ENCODE results near the gene AVEN.
"Not testable (repeated sequence)": the region's sequence is repeated elsewhere in the genome, so short reads cannot be mapped to it uniquely, and the experiment has no call there.

The AVEN gene, protein sequence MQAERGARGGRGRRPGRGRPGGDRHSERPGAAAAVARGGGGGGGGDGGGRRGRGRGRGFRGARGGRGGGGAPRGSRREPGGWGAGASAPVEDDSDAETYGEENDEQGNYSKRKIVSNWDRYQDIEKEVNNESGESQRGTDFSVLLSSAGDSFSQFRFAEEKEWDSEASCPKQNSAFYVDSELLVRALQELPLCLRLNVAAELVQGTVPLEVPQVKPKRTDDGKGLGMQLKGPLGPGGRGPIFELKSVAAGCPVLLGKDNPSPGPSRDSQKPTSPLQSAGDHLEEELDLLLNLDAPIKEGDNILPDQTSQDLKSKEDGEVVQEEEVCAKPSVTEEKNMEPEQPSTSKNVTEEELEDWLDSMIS

DNA sequence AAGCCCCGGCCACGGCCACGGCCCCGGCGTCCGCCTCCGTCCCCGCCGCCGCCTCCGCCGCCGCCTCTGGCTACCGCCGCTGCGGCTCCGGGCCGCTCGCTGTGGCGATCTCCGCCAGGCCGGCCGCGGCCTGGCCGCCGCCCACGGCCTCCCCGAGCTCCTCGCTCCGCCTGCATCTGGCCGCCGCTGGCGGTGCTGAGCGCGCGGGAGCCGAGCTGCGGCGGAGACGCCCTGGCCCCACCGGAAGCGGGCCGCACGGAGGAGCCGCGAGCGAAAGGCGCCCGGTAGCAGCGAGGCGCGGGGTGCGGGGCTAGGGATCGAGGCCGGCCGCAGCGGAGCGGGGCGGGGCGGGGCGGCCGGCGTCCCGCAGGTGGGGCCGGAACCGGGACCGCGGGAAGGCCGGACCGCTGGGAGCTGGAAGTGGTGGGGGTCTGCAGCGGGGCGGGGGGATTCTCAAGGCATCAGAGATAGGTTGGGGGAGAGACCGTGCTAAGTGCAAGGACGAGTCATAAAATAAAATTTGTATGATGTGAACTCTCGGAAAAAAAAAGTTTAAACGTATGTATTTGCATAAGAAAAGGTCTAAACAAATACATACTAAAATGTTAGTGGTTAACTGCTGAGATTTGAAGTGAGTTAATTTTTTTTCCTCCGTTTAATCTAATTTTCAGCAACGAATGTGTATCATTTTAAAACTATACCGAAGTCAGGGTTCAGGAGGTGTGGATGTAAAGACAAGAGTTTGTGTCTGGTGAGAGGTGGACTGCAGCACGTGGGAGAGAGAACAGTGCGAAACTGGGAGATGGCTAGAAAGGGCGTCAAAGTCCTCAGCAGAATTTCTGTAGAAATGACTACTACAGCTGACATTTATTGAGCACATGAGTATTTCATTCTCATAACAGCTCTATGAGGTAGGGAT, at the start of gene AVEN:
TSS of gene AVEN (minus strand) at position 334 of the 919 bp plus-strand sequence. CDS start at position 176, 158 bp downstream.
- DNase-seq (ENCODE audit: low read depth in 2 of 2): peak; percentile 3 to 22

DNA sequence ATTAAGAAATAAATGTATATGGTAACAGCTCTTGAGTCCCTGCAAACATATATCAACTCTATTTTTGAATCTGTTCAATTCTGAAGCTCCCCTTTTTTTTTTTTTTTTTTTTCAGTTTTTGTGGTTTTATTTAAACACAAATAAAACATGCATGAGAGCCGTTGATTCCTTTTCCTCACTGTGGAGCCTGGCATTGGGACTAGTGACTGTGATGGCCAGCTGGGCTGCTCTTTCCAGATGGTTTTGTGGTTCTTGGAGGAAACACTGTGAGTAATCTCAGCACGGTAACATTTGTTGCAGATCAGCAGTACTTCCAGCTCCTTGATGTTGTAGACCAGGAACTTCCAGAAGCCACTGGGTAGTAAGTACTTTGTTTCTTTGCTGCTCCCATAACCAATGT, 46.7 kb upstream of the AVEN start:
- no peak for DNase-seq (ENCODE audit: low read depth in 2 of 2)

DNA sequence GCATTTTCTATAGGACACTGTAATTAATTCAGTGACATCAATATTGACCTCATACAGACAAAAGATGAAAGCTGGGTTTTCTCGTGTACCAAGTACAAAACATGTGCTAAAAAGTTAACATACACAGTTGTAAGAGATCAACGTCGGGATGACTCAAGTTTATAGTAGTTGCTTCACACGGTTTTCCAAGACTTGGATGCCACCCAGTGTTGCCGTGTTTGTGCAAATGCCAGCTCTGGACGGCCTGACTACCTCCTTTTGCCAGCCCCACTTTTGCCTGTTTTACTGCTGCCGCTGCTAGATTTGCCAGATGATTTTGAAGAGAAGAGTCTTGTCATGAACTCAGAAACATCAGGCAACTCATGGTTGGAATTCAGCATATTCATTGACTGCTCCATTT, 45.1 kb upstream of the AVEN start:
- DNase-seq (ENCODE audit: low read depth in 2 of 2): no peak

DNA sequence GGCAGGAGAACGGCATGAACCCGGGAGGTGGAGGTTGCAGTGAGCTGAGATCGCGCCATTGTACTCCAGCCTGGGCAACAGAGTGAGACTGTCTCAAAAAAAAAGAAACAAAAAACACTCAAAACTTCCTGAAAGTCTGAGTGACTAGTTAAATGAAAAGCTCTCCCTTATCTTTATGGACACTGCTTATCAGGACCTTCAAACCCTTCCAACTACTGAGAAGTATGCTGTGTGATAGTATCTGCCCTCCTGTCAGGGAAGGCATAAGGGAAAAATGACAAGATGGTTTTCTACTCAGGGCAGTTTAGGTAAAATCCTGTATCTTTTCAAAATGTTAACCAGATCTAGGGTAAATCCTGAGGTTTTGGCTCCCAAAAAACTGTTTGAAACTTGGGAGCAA, 40.9 kb upstream of the AVEN start:
- no peak for DNase-seq (ENCODE audit: low read depth in 2 of 2)

DNA sequence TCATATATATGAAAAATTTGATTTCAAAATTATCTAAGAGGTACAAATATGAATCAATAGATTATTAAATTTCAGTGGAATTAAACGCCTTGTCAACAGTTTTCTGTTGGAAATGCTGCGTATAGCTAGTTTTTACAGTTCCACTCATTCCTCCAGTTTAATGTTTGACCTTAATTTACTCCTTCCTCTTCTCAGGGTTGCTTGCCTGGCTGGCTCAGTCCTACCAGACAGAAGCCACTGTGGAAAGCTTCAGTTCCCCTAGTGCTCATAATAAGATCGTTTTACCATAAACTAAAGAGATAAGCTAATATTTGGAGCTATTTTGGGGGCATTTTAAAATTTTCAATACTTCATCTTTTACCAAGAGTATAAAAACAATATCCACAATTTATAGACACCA, 39.9 kb upstream of the AVEN start:
- no peak for DNase-seq (ENCODE audit: low read depth in 2 of 2)

DNA sequence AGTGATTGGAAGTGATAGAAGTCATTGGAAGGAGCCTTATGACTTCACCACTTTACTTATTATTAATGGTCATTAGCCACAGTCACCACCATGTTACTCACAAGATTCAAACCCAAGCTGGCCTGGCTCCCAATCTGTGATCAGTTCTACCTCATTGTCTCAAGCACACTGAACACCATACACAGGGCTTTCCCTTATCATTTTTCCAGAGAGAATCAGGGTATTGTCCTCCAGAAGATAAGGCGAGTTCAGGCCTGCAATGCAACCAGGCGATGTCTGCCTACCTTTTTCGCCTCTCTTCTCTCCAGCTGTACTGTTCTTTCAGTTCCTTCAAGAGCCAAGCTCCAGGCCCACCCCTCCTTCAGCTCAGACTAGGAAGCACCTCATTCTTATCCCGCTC, 37.8 kb upstream of the AVEN start:
- DNase-seq (ENCODE audit: low read depth in 2 of 2): no peak

DNA sequence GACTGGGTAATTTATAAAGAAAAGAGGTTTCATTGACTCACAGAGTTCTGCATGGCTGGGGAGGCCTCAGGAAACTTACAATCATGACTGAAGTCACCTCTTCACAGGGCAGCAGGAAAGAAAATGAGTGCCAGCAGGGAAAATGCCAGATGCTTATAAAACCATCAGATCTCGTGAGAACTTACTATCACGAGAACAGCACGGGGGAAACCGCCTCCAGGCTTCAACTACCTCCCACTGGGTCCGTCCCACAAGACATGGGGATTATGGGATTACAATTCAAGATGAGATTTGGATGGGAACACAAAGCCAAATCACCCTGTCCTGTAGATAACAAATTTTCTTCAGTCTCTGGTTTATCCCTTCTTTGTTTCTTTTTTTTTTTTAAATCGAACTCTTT, 31.0 kb upstream of the AVEN start:
- no peak for DNase-seq (ENCODE audit: low read depth in 2 of 2)

DNA sequence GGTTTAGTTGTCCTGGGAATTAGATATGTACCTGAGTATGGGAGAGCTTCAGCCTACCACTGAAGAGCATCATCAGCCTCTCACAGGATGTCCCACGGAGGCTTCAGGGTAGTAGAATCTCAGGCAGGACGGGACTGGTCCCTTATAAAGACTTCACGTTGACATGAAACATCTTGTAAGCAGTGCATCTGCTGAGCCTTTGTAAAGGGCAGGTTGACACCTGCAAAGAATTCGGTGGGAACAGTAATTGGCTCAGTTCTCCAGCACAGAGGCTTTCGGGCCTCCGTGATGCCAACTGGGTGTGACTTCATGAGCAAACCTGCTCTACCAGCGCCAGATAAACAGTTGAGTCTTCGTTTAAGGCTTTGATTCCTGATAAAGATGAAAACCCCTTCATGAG, 26.9 kb upstream of the AVEN start:
- DNase-seq (ENCODE audit: low read depth in 2 of 2): no peak

DNA sequence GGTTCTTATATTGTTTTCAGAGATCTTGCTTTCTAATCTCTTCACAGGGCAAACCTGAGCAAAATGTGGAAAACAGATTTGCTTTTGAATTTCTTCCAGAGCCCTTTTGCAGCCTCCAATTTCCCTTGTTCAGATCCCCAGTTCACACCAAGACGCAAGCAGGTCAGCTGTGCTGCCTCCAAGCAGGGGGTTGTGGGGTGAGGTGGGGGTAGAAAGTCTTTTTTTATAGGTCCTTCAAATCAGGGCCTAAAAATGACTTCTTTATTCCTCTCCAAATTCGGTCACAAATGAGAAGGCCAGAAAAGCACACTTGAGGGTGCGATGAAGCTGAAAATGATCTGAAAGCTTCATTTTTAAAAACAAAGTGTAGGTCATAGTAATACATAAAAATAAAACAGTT, 26.3 kb upstream of the AVEN start:
- no peak for DNase-seq (ENCODE audit: low read depth in 2 of 2)

DNA sequence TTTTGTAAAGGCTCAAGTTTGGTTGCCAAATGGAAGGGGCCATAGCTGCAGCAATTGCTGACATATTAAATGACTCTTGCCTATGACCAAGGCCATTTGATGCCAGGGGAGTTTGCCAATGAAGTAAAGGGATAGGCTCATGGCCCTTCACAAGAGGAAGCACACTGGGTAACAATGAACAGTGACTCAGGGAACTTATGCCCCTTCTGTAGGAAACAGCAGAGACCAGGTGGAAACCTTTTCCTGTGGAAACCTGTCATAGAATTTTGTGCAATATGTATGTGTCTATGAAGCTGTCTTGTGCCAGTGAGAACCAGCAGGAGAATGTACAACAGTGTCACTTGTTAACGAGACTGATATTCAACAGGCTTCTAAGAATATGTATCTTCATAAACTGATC, 25.4 kb upstream of the AVEN start:
- no peak for DNase-seq (ENCODE audit: low read depth in 2 of 2)

DNA sequence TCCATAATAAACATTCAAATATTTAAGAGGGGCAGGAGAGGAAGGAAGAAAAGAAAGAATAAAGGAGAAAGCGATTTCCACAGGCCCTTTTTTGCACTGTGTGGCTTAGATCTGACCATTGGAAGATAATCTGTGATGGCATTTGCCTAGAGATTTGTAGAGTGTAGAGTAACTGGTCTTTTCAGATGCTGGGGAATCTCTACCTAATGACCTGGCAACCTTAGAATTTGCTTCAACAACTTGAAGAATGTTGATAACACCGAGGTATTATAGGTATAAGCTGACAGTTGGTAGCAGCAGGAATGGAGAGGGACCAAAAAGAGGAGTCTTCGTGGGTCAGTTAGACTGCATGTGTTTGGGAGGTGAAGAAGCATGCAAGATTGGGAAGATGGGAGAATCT, 20.9 kb upstream of the AVEN start:
- DNase-seq (ENCODE audit: low read depth in 2 of 2): no peak

DNA sequence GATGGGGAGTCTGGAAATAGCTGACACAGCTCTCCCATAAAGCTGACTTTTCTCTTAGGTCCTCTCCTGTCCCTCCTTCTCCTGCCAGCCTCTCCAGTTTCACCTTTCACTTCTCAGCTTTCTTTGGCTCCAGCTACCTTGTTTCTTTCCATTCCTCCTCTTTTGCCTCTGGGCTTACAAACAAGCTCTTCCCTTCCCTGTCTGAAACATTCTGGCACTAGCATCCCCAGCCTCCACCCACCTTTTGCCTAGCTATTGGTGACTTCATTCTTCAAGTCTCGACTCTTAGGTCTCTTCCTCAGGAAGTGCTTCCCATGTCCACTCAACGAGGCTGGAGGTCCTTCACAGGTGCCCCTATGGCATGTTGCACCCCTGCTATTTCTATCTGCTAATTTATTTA, 20.5 kb upstream of the AVEN start:
- no peak for DNase-seq (ENCODE audit: low read depth in 2 of 2)

DNA sequence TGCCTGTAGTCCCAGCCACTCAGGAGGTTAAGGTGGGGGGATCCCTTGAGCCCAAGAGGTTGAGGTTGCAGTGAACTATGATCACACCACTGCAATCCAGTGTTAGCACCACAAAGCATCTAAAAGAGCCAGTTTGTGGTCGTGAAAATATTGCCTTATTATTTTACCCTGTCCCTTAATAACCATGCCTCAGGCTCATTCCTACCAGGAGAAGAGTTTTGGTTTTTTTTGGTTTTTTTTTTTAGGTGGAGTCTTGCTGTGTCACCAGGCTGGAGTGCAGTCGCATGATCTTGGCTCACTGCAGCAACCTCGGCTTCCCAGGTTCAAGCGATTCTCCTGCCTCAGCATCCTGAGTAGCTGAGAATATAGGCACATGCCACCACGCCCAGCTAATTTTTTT, 17.9 kb upstream of the AVEN start:
- no peak for DNase-seq (ENCODE audit: low read depth in 2 of 2)

DNA sequence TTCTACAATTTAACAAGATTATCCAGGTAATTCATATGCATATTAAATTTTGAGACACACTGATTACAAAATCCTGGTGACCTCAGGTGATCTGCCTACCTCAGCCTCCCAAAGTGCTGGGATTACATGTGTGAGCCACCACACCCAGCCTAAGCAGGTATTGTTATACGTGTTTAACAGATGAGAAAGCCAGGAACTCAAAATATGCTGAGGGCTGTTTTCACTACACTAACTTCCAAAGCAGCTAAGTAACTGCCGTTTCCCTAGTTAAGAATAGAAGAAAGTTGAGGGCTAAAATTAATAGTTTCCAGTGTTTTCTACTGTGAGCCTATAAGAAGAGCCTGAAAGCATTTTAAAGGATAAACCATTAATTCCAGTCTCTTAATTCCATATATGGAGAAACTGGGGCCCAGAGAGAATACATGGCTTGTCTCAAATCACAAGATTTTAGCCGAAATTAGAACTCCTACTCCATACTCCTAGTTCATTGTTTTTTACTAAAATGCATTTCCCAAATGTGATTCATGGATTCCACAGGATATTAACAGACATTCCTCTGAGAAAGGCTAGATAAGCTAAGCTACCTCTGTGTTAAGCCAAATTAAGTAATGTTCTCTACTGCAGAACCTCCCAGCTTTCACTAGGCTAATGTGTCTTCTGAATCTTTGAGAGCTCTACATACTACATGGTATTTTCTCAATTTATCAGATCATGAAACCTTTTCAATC, 17.0 kb upstream of the AVEN start:
- DNase-seq (ENCODE audit: low read depth in 2 of 2): no peak

DNA sequence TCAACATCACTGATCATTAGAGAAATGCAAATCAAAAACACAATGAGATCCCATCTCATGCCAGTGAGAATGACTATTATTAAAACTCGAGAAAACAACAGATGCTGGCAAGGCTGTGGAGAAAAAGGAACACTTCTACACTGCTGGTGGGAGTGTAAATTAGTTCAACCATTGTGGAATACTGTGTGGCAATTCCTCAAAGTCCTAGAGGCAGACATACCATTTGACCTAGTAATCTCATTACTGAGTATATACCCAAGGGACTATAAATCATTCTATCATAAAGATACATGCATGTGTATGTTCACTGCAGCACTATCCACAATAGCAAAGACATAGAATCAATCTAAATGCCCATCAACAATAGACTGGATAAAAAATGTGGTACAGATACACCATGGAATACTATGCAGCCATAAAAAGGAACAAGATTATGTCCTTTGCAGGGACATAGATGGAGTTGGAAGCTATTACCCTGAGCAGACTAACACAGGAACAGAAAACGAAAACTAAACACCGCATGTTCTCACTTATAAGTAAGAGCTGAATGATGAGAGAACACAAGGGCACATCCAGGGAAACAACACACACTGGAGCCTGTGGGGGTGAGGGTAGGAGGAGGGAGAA, 15.2 kb upstream of the AVEN start:
- no peak for DNase-seq (ENCODE audit: low read depth in 2 of 2)

DNA sequence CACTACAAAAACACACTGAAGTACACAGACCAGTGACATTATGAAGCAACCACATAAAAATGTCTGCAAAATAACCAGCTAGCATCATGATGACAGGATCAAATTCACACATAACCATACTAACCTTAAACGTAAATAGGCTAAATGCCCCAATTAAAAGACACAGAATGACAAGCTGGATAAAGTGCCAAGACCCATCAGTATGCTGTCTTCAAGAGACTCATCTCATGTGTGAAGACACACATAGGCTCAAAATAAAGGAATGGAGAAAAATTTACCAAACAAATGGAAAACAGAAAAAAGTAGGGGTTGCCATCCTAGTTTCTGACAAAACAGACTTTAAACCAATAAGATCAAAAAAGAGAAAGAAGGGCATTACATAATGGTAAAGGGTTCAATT, 11.4 kb upstream of the AVEN start:
- DNase-seq (ENCODE audit: low read depth in 2 of 2): not testable (repeated sequence)

DNA sequence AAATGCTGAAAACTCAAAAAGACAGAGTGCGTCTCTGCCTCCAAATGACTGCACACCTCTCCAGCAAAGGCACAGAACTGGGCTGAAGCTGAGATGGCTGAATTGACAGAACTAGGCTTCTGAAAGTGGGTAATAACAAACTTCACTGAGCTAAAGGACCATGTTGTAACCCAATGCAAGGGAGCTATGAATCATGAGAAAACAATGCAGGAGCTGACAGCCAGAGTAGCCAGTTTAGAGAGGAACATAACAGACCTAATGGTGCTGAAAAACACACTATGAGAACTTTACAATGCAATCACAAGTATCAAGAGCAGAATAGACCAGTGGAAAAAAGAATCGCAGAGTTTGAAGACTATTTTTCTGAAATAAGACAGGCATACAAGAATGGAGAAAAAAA, 10.1 kb upstream of the AVEN start:
- no peak for DNase-seq (ENCODE audit: low read depth in 2 of 2)

DNA sequence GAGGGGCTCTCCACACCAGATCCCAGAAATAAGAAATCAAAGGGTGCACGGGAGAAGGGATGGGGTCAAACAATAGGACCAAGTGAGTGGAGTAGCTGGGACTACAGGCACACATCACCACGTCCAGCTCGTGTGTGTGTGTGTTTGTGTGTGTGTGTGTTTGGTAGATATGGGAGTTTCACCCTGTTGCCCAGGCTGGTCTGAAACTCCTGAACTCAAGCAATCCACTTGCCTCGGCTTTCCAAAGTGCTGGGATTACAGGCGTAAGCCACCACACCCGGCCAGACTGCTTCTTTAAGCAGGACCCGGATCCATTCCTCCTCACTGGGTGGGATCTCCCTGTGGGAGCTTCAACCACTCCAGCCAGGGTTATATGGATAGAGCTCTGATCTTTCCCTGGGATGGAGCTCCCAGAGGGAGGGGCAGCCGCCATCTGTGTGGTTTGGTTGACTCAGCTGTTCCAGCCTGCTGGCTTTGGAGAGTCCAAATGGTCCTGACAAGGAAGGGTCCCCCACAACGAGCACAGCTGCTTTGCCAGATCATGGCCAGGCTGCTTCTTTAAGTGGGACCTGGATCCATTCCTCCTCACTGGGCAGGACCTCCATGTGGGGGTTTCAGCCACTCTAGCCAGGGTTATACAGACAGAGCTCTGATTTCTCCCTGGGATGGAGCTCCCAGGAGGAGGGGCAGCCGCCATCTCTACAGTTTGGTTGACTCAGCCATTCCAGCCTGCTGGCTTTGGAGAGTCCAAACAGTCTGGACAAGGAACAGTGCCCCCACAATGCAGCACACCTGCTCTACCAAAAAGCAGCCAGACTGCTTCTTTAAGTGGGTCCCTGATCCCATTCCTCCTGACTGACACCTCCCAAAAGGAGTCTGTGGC, 9.1 kb upstream of the AVEN start:
- no peak for DNase-seq (ENCODE audit: low read depth in 2 of 2)

DNA sequence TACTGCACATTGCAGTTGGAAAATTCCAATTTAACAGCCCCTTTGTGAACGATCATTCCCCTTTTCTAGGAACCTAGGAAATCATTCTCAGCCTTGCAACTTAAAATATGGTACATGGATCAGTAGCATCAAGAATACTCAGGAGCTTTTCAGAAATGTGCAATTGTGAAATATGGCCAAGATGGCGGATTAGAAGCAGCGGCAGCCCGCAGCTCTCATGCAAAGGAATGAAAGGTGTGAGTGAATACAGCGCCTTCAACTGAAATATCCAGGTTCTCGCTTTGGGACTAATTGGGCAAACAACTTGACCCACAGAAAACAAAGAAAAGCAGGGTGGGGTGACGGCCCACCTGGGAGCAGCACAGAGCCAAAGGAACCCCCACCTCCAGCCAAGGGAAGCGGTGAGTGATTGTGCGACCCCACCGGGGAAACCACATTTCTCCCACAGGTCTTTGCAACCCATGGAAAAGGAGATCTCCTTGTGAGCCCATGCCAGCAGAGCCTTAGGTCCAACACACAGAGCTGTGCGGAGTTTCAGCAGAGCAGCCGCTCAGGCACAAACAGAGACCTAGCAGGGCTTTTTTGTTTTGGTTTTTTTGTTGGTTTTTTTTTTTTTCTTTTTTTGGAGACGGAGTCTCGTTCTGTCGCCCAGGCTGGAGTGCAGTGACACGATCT, 7.6 kb upstream of the AVEN start:
- no peak for DNase-seq (ENCODE audit: low read depth in 2 of 2)

DNA sequence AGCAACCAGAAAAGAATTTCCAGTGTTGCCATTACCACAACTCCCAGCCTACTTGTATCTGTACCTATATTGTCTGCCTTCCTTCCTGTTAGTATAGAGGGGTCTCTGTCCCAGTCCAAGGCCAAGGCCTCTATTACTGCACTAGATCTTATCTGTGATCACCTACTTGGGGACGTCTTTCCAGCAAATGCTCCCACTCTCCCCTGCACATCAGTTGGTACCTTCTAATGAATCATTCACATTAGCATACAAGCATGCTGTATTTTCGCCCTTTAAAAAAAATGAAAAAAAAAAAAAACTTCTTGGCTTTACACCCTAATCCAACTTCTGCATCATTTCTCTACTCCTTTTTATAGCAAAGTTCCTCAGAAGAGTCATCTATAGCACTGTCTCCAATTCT, 4.8 kb upstream of the AVEN start:
- no peak for DNase-seq (ENCODE audit: low read depth in 2 of 2)
